ENCODE results near the gene IGSF21. TPM values are rescaled to one million over a fixed set of nuclear protein-coding genes. Genes with fewer than 3 reads are reported as not detected.

Gene IGSF21
- total and polyA plus RNA-seq, 10 of the 15 experiments (the other 5 are each of a cell fraction or from before 2014, with no cell fraction given): 0.03 to 0.49 TPM; not detected in 8

GRCh38 chr1:18103788-18104421, 3.7 kb upstream of the IGSF21 start:
- SMC1A ChIA-PET (ENCODE audit: uncharacterized antibody, unreplicated experiment): no interaction called here
- Histone ChIP-seq H3K4me2 (ENCODE audit: control insufficient read depth, insufficient read depth) (no peak overlapping the region), H2AFZ (ENCODE audit: control insufficient read depth, low read depth, low read length) (no peak overlapping the region), H3K4me1 (ENCODE audit: control insufficient read depth, insufficient read depth, low read length) (no peaks in the 10 kb centered on the region), H3K27me3 (replicated peaks in 1 of 2; ENCODE audit: control insufficient read depth in 2 of 2, insufficient read depth in 2 of 2, low read length in 1 of 2) (peaks cover 3 to 4% of the 10 kb centered on the region in 2 experiments), H3K9ac (ENCODE audit: control insufficient read depth, insufficient read depth, low read length) (no peak overlapping the region), H4K20me1 (ENCODE audit: control insufficient read depth, insufficient read depth) (no peaks in the 10 kb centered on the region), H3K36me3 (ENCODE audit: control insufficient read depth in 2 of 2, insufficient read depth in 2 of 2, low read length in 1 of 2) (no peaks in the 10 kb centered on the region), H3K27ac (ENCODE audit: control insufficient read depth, insufficient read depth) (no peak overlapping the region), H3K4me3 (no peak overlapping the region), H3K79me2 (ENCODE audit: control insufficient read depth, insufficient read depth, low read length) (no peaks in the 10 kb centered on the region), H3K9me3 (replicated peaks; ENCODE audit: control insufficient read depth, insufficient read depth, low read length) (no peaks in the 10 kb centered on the region)
- TF ChIP-seq PAX5 (IDR thresholded peaks at IDR 0.05; ENCODE audit: borderline replicate concordance, low read depth, low read length) (no peak), NR2C2 (IDR thresholded peaks at IDR 0.05; ENCODE audit: borderline replicate concordance, control insufficient read depth, insufficient read length, low read depth) (peak; percentile 26)
- CTCF ChIA-PET: no interaction called here
- 30% methylated on average over 7 of the region's 7 CpGs for WGBS (ENCODE audit: insufficient coverage, insufficient replicate concordance, low lambda C conversion rate, missing lambda C conversion rate)
- RAD21 ChIA-PET (ENCODE audit: unreplicated experiment): no interaction called here
- in situ Hi-C loops (cut with MboI): no loop called here
- intact Hi-C loops (cut with micrococcal nuclease; ENCODE audit: unreplicated experiment): no loop called here
- DNase-seq (ENCODE audit: low read depth, low spot score): no peak
- FAIRE-seq: no peak
- POLR2A ChIA-PET: no interaction called here
- BruUV-seq (replicated peaks): no TSS peak
- ATAC-seq: no peak

GRCh38 chr1:18104546-18105100, 3.0 kb upstream of the IGSF21 start:
- Histone ChIP-seq H3K36me3 (ENCODE audit: control insufficient read depth in 2 of 2, insufficient read depth in 2 of 2, low read length in 1 of 2) (no peaks in the 10 kb centered on the region), H3K4me1 (ENCODE audit: control insufficient read depth, insufficient read depth, low read length) (no peaks in the 10 kb centered on the region), H3K27me3 (replicated peaks in 1 of 2; ENCODE audit: control insufficient read depth in 2 of 2, insufficient read depth in 2 of 2, low read length in 1 of 2) (peaks cover 4% of the 10 kb centered on the region in 2 experiments), H2AFZ (ENCODE audit: control insufficient read depth, low read depth, low read length) (no peak overlapping the region), H3K79me2 (ENCODE audit: control insufficient read depth, insufficient read depth, low read length) (no peaks in the 10 kb centered on the region), H3K4me2 (ENCODE audit: control insufficient read depth, insufficient read depth) (no peak overlapping the region), H3K27ac (ENCODE audit: control insufficient read depth, insufficient read depth) (no peak overlapping the region), H3K9me3 (replicated peaks; ENCODE audit: control insufficient read depth, insufficient read depth, low read length) (no peaks in the 10 kb centered on the region), H3K4me3 (no peak overlapping the region), H4K20me1 (ENCODE audit: control insufficient read depth, insufficient read depth) (no peaks in the 10 kb centered on the region), H3K9ac (ENCODE audit: control insufficient read depth, insufficient read depth, low read length) (no peak overlapping the region)
- BruUV-seq (replicated peaks): no TSS peak
- in situ Hi-C loops (cut with MboI) (no loop called here), intact Hi-C loops (cut with micrococcal nuclease; ENCODE audit: unreplicated experiment) (no loop called here)
- ChIA-PET RAD21 (ENCODE audit: unreplicated experiment) (no interaction called here), SMC1A (ENCODE audit: uncharacterized antibody, unreplicated experiment) (no interaction called here), POLR2A (no interaction called here), CTCF (no interaction called here)
- no peak for FAIRE-seq
- ATAC-seq: no peak
- no peak for DNase-seq (ENCODE audit: low read depth, low spot score)
- 25% methylated on average over 9 of the region's 9 CpGs for WGBS (ENCODE audit: insufficient coverage, insufficient replicate concordance, low lambda C conversion rate, missing lambda C conversion rate)
- TF ChIP-seq CUX1 (IDR thresholded peaks at IDR 0.05; ENCODE audit: insufficient replicate concordance, low read depth, low read length) (no peak), RB1 (IDR thresholded peaks at IDR 0.05; ENCODE audit: borderline replicate concordance) (no peak), CEBPZ (IDR thresholded peaks at IDR 0.05; ENCODE audit: low read depth, low read length) (no peak), ATF7 (IDR thresholded peaks at IDR 0.05; ENCODE audit: low read depth) (no peak)

Data from GM12878 (cell line).